AG04450 (cell line): ENCODE results near the gene CEP85. TPM values are rescaled to one million over a fixed set of nuclear protein-coding genes. Genes with fewer than 3 reads are reported as not detected.

Experiments used
- CTCF ChIA-PET: fragments of 300-600, 350-600 bp; formaldehyde crosslinking; extraction: SDS; loops from one replicate; lab custom pipeline; 2022; ENCODE audit warnings: antibody characterized with exemption, inconsistent platforms; lab: Charles Lee
- POLR2A ChIA-PET: fragments of 350-600 bp; formaldehyde crosslinking; extraction: SDS; loops from one replicate; lab custom pipeline; 2021; ENCODE audit warnings: antibody characterized with exemption, inconsistent platforms; lab: Yijun Ruan, JAX
- DNase-seq: peaks from one replicate; pipeline ENCODE4 v3.0.0-alpha.2; 2011; ENCODE audit warnings: low read depth, low spot score
- H3K27ac ChIP-seq: one replicate; pipeline ENCODE4 v1.5.1; 2012; ENCODE audit warnings: low read depth, low read length, control low read depth
- H3K27me3 ChIP-seq: one replicate; pipeline ENCODE4 v1.6.0; 2012; ENCODE audit warnings: low read length; ENCODE audit not compliant: control insufficient read depth, insufficient read depth
- H3K4me3 ChIP-seq: 2 replicates; pipeline ENCODE4 v1.5.1; 2011; ENCODE audit warnings: mild to moderate bottlenecking, low read depth, low read length, control low read depth
- H3K9me3 ChIP-seq: 2 replicates; pipeline ENCODE4 v1.5.1; 2012; ENCODE audit warnings: low read length; ENCODE audit not compliant: control insufficient read depth, insufficient read depth
- polyA plus RNA-seq: library from polyadenylated mRNA; depleted of rRNA; stranded (reverse); fragments of >200 nt; gene quantifications from 2 replicates; pipeline ENCODE4 v1.2.3, GENCODE V29; 2011
- TF ChIP-seq, protein P1 (sequence below): IDR thresholded peaks from 2 replicates; pipeline ENCODE4 v1.5.1; 2011; ENCODE audit warnings: low read depth, low read length, control low read depth, inconsistent platforms

The CEP85 gene
- polyA plus RNA-seq, 1 experiment: 5.8 TPM

DNA sequence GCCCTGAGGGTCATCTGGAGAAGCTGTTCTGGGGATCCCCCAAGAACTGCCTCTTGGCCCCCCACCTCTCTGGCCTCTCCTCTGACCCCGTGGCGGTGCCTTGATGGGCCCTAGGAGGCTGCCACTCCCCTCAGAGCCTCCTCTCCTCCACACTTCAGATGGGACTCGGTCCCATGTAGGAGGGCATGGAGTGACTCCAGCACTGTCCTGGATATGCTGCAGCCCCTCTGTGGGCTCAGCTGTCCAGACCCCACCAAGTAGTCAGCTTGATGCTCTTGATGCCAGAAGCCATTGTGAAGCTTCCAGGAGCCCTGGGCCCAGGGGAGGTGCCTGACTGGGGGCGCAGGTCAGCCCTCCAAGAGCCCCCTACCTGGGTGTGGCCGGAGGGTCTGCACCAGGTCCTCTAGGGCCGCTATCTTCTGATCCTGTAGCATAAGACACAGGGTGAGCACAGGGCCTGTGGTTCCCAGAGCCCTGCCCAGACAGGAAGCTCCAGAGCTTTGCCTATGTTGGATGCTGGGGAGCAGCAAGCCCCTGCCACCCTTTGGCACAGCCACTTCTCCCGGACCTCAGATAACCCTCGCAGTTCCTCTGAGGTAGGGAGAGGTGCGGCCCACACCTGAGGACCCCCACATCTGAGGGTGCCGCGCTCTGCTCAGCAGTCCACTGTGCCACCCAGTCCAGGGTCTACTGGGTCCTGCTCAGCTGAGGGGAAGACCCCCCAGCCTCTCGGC, 63.2 kb downstream of the CEP85 start:
- CTCF ChIA-PET: no interaction called here
- POLR2A ChIA-PET: no interaction called here
- TF ChIP-seq, protein P1, sequence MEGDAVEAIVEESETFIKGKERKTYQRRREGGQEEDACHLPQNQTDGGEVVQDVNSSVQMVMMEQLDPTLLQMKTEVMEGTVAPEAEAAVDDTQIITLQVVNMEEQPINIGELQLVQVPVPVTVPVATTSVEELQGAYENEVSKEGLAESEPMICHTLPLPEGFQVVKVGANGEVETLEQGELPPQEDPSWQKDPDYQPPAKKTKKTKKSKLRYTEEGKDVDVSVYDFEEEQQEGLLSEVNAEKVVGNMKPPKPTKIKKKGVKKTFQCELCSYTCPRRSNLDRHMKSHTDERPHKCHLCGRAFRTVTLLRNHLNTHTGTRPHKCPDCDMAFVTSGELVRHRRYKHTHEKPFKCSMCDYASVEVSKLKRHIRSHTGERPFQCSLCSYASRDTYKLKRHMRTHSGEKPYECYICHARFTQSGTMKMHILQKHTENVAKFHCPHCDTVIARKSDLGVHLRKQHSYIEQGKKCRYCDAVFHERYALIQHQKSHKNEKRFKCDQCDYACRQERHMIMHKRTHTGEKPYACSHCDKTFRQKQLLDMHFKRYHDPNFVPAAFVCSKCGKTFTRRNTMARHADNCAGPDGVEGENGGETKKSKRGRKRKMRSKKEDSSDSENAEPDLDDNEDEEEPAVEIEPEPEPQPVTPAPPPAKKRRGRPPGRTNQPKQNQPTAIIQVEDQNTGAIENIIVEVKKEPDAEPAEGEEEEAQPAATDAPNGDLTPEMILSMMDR: no peak

GRCh38 chr1:26297791-26298124, 63.8 kb downstream of the CEP85 start:
- no peaks in the 10 kb centered on the region for H3K9me3 ChIP-seq
- H3K27ac ChIP-seq: no peak overlapping the region
- CTCF ChIA-PET: no interaction called here
- no peak for DNase-seq
- no peaks in the 10 kb centered on the region for H3K27me3 ChIP-seq
- H3K4me3 ChIP-seq: no peak overlapping the region
- POLR2A ChIA-PET: interaction anchor here (1.1 kb wide), 1 partner anchor 22 kb away, joined by 3 read pairs; no protein-coding TSS in a partner anchor
- TF ChIP-seq, protein P1: no peak

More for the DNA sequence above, 63.2 kb downstream of the CEP85 start:
- H3K27me3 ChIP-seq: no peaks in the 10 kb centered on the region
- H3K27ac ChIP-seq: no peak overlapping the region
- H3K4me3 ChIP-seq: no peak overlapping the region
- no peaks in the 10 kb centered on the region for H3K9me3 ChIP-seq
- no peak for DNase-seq

- Histone ChIP-seq H3K27me3 (no peaks in the 10 kb centered on the region), H3K4me3 (no peak overlapping the region), H3K27ac (no peak overlapping the region), H3K9me3 (no peaks in the 10 kb centered on the region)
- TF ChIP-seq, protein P1: no peak
- CTCF ChIA-PET: interaction anchor here (2.2 kb wide), 1 partner anchor 20 kb away, joined by 8 read pairs; no protein-coding TSS in a partner anchor
- DNase-seq: no peak
- POLR2A ChIA-PET: interaction anchor here (1.2 kb wide), 1 partner anchor 15 kb away, joined by 4 read pairs; no protein-coding TSS in a partner anchor
Observed at GRCh38 chr1:26300578-26301275, 66.7 kb downstream of the CEP85 start.

GRCh38 chr1:26302733-26303405, 68.9 kb downstream of the CEP85 start:
- ChIA-PET CTCF (interaction anchor here (1.2 kb wide), 2 partner anchors 19 to 115 kb away, joined by 3 read pairs; no protein-coding TSS in a partner anchor), POLR2A (no interaction called here)
- DNase-seq: peak; percentile 32
- Histone ChIP-seq H3K27ac (peak overlapping the region; percentile 61), H3K9me3 (peaks cover 4% of the 10 kb centered on the region; the same call in 1 of the 2 replicates), H3K27me3 (no peaks in the 10 kb centered on the region), H3K4me3 (no peak overlapping the region)
- TF ChIP-seq, protein P1: no peak
